ENCODE results near the gene MYBBP1A.

GRCh38 chr17:4502466-4503154 lies 52.6 kb downstream of the MYBBP1A start:
- TF ChIP-seq POLR2A (IDR thresholded peaks at IDR 0.05), result no peak
- TF ChIP-seq CTCF (IDR thresholded peaks at IDR 0.05), result no peak
- no peak for TF ChIP-seq POLR2AphosphoS5 (IDR thresholded peaks at IDR 0.05; ENCODE audit: insufficient read depth in 1 of 2, low read depth in 1 of 2)
